H1 (cell line): ENCODE measurements around the gene CHTF18. TPM values are rescaled to one million over a fixed set of nuclear protein-coding genes. Genes with fewer than 3 reads are reported as not detected.

Experiments used
- CTCF ChIA-PET: fragments of 300-600 bp; sonication (Branson Sonifier 250); formaldehyde crosslinking; loops from one replicate; lab custom pipeline; 2021; ENCODE audit not compliant: partially characterized antibody; lab: Charles Lee
- POLR2A ChIA-PET: fragments of 300-600 bp; sonication (Branson Sonifier 250); formaldehyde crosslinking; loops from one replicate; lab custom pipeline; 2021; ENCODE audit warnings: inconsistent platforms; ENCODE audit not compliant: partially characterized antibody; lab: Charles Lee
- DNase-seq, 2 experiments: peaks; one replicate each; pipeline versions ENCODE4 v3.0.0 to v3.0.0-alpha.2; 2010 to 2022; ENCODE audit warnings: low spot score in 2 of 2, low read depth in 1 of 2, mixed read lengths in 1 of 2
- FAIRE-seq: peaks from 2 replicates; lab custom pipeline; 2011; peaks lifted over from hg19 to GRCh38; lab: Jason Lieb, UNC
- H2AFZ ChIP-seq: 2 replicates; pipeline ENCODE4 v1.8.1; 2012; ENCODE audit warnings: low read length, inconsistent platforms
- H2AK5ac ChIP-seq: 2 replicates; pipeline ENCODE4 v1.6.1; 2013; ENCODE audit warnings: low read depth, low read length
- H2BK120ac ChIP-seq: replicated peaks from 2 replicates; pipeline ENCODE3; 2013; ENCODE audit warnings: low read depth, low read length, inconsistent platforms
- H2BK12ac ChIP-seq: 2 replicates; pipeline ENCODE4 v1.6.1; 2013; ENCODE audit warnings: low read depth, low read length
- H2BK15ac ChIP-seq: 2 replicates; pipeline ENCODE4 v1.6.1; 2013; ENCODE audit warnings: low read length
- H2BK20ac ChIP-seq: 2 replicates; pipeline ENCODE4 v1.6.1; 2013; ENCODE audit warnings: low read length
- H2BK5ac ChIP-seq: 2 replicates; pipeline ENCODE4 v1.6.1; 2013; ENCODE audit warnings: low read depth, low read length
- H3K14ac ChIP-seq: 2 replicates; pipeline ENCODE4 v1.6.1; 2013; ENCODE audit warnings: inconsistent platforms; ENCODE audit not compliant: insufficient read length
- H3K18ac ChIP-seq: 2 replicates; pipeline ENCODE4 v1.6.1; 2013; ENCODE audit warnings: low read length; ENCODE audit errors: extremely low read depth
- H3K23ac ChIP-seq: 2 replicates; pipeline ENCODE4 v1.6.1; 2013; ENCODE audit warnings: inconsistent platforms; ENCODE audit not compliant: insufficient read length
- H3K23me2 ChIP-seq: 2 replicates; pipeline ENCODE4 v1.6.1; 2013; ENCODE audit warnings: low read depth, low read length
- H3K27ac ChIP-seq: 2 replicates; pipeline ENCODE4 v1.6.1; 2011; ENCODE audit warnings: low read depth, low read length, inconsistent platforms
- H3K27me3 ChIP-seq, 4 experiments: replicated peaks in 1 of 4; 1 replicate in 1 of 4; 2 replicates in 3 of 4; pipeline versions ENCODE4 v1.6.1 to v1.8.1; 2011 to 2013; ENCODE audit warnings: low read length in 3 of 4, mild to moderate bottlenecking in 3 of 4, inconsistent platforms in 2 of 4, mixed read lengths in 2 of 4, moderate library complexity in 1 of 4; ENCODE audit not compliant: control insufficient read depth in 3 of 4, insufficient read depth in 3 of 4; ENCODE audit errors: extremely low read depth in 1 of 4
- H3K36me3 ChIP-seq, 4 experiments: 2 replicates each; pipeline versions ENCODE4 v1.6.1 to v1.8.1; 2011 to 2013; ENCODE audit warnings: mild to moderate bottlenecking in 4 of 4, low read length in 3 of 4, moderate library complexity in 2 of 4, control low read depth in 1 of 4, inconsistent platforms in 1 of 4; ENCODE audit not compliant: insufficient read depth in 4 of 4, control insufficient read depth in 2 of 4
- H3K4ac ChIP-seq: replicated peaks from 2 replicates; pipeline ENCODE3; 2013; ENCODE audit warnings: low read length, low read depth, mixed read lengths, inconsistent platforms; ENCODE audit not compliant: insufficient read length
- H3K4me1 ChIP-seq, 4 experiments: replicated peaks in 1 of 4; 1 replicate in 1 of 4; 2 replicates in 3 of 4; pipeline versions ENCODE4 v1.6.1 to v1.8.1; 2011 to 2013; ENCODE audit warnings: low read length in 3 of 4, inconsistent platforms in 2 of 4, mixed read lengths in 1 of 4; ENCODE audit not compliant: insufficient read depth in 4 of 4, control insufficient read depth in 3 of 4
- H3K4me2 ChIP-seq, 2 experiments: 2 replicates each; pipeline versions ENCODE4 v1.6.1 to v1.8.1; 2011 to 2013; ENCODE audit warnings: low read depth in 2 of 2, low read length in 2 of 2, control low read depth in 1 of 2, inconsistent platforms in 1 of 2, mild to moderate bottlenecking in 1 of 2; ENCODE audit not compliant: insufficient read depth in 1 of 2
- H3K4me3 ChIP-seq, 4 experiments: fragments of 200-600, 300-600 bp in 1 of 4; sonication (generic), shearing (Covaris generic), sonication (Bioruptor Twin) in 1 of 4; 2 replicates each; pipeline versions ENCODE4 v1.5.1 to v1.8.1; 2011 to 2016; ENCODE audit warnings: low read length in 4 of 4, low read depth in 3 of 4, control low read depth in 2 of 4, inconsistent platforms in 2 of 4, mild to moderate bottlenecking in 2 of 4, mixed read lengths in 1 of 4, moderate library complexity in 1 of 4; ENCODE audit not compliant: insufficient read depth in 2 of 4; ENCODE audit errors: extremely low read depth in 1 of 4
- H3K56ac ChIP-seq: replicated peaks from 2 replicates; pipeline ENCODE3; 2013; ENCODE audit warnings: low read depth, mild to moderate bottlenecking, mixed read lengths, low read length, inconsistent platforms; ENCODE audit not compliant: insufficient read length
- H3K79me1 ChIP-seq: 2 replicates; pipeline ENCODE4 v1.6.1; 2013; ENCODE audit warnings: low read depth, low read length, control low read depth
- H3K79me2 ChIP-seq, 2 experiments: 2 replicates each; pipeline versions ENCODE4 v1.6.1 to v1.8.1; 2012 to 2013; ENCODE audit warnings: low read length in 2 of 2, mild to moderate bottlenecking in 2 of 2, inconsistent platforms in 1 of 2; ENCODE audit not compliant: insufficient read depth in 2 of 2, control insufficient read depth in 1 of 2
- H3K9ac ChIP-seq, 4 experiments: replicated peaks in 1 of 4; 1 replicate in 1 of 4; 2 replicates in 3 of 4; pipeline versions ENCODE4 v1.6.1 to v1.8.1; 2011 to 2013; ENCODE audit warnings: low read depth in 3 of 4, low read length in 3 of 4, control low read depth in 2 of 4, mild to moderate bottlenecking in 2 of 4, moderate library complexity in 2 of 4, inconsistent platforms in 1 of 4; ENCODE audit errors: extremely low read depth in 1 of 4
- H3K9me3 ChIP-seq, 2 experiments: 2 replicates each; pipeline versions ENCODE4 v1.6.1 to v1.8.1; 2012 to 2013; ENCODE audit warnings: mild to moderate bottlenecking in 2 of 2, moderate library complexity in 2 of 2, control low read depth in 1 of 2, inconsistent platforms in 1 of 2, low read depth in 1 of 2, low read length in 1 of 2, mixed read lengths in 1 of 2; ENCODE audit not compliant: insufficient read depth in 2 of 2
- H4K20me1 ChIP-seq, 2 experiments: replicated peaks in 1 of 2; 2 replicates each; pipeline versions ENCODE3 to v1.8.1; 2011 to 2013; ENCODE audit warnings: inconsistent platforms in 2 of 2, low read length in 2 of 2, mild to moderate bottlenecking in 1 of 2; ENCODE audit not compliant: insufficient read depth in 2 of 2, control insufficient read depth in 1 of 2
- H4K5ac ChIP-seq: 2 replicates; pipeline ENCODE4 v1.6.1; 2013; ENCODE audit warnings: low read length, low read depth, mixed read lengths, inconsistent platforms; ENCODE audit not compliant: insufficient read length
- H4K8ac ChIP-seq: 2 replicates; pipeline ENCODE4 v1.8.0; 2013; ENCODE audit warnings: mild to moderate bottlenecking, moderate library complexity, low read length, inconsistent platforms; ENCODE audit not compliant: insufficient read depth; ENCODE audit errors: extremely low read depth
- H4K91ac ChIP-seq: replicated peaks from 2 replicates; pipeline ENCODE3; 2013; ENCODE audit warnings: low read length, mixed read lengths, inconsistent platforms; ENCODE audit not compliant: insufficient read length
- ASH2L ChIP-seq: fragments of 200-600, 300-600 bp; sonication (generic); IDR thresholded peaks from one replicate; pipeline ENCODE4 v1.7.1; 2017; ENCODE audit warnings: low read length
- BACH1 ChIP-seq: IDR thresholded peaks from 2 replicates; pipeline ENCODE4 v1.6.1; 2012; ENCODE audit warnings: low read length, improper control_type of control experiment
- BRCA1 ChIP-seq: IDR thresholded peaks from 2 replicates; pipeline ENCODE4 v1.6.1; 2012; ENCODE audit warnings: low read depth, low read length, improper control_type of control experiment
- CHD1 ChIP-seq: IDR thresholded peaks from 2 replicates; pipeline ENCODE4 v1.6.1; 2012; ENCODE audit warnings: low read depth, low read length, improper control_type of control experiment
- EGR1 ChIP-seq: IDR thresholded peaks from 2 replicates; pipeline ENCODE4 v1.6.1; 2011; ENCODE audit warnings: low read depth, low read length, borderline replicate concordance
- JUN ChIP-seq: IDR thresholded peaks from 2 replicates; pipeline ENCODE4 v1.6.1; 2011; ENCODE audit warnings: low read depth, mild to moderate bottlenecking, improper control_type of control experiment, low read length
- KDM1A ChIP-seq: fragments of 200-600, 300-600 bp; sonication (generic); IDR thresholded peaks from 2 replicates; pipeline ENCODE4 v1.7.1; 2016; ENCODE audit warnings: mild to moderate bottlenecking, low read length, borderline replicate concordance
- NANOG ChIP-seq: IDR thresholded peaks from 2 replicates; pipeline ENCODE4 v1.6.1; 2011; ENCODE audit warnings: low read length, low read depth, mild to moderate bottlenecking, inconsistent platforms; ENCODE audit not compliant: insufficient read depth, poor library complexity, severe bottlenecking
- PHF8 ChIP-seq: fragments of 200-600 bp; sonication (generic); conservative IDR thresholded peaks from 2 replicates; pipeline ENCODE4 v1.7.1; 2012; ENCODE audit warnings: low read depth, mild to moderate bottlenecking, inconsistent platforms, low read length, moderate library complexity
- RXRA ChIP-seq: IDR thresholded peaks from 2 replicates; pipeline ENCODE4 v1.6.1; 2011; ENCODE audit warnings: low read depth, mild to moderate bottlenecking, low read length, moderate library complexity; ENCODE audit not compliant: insufficient read depth
- TBP ChIP-seq: IDR thresholded peaks from 2 replicates; pipeline ENCODE4 v1.6.1; 2011; ENCODE audit warnings: low read depth, low read length, improper control_type of control experiment
- TEAD4 ChIP-seq: IDR thresholded peaks from 2 replicates; pipeline ENCODE4 v1.6.1; 2012; ENCODE audit warnings: low read depth, low read length, inconsistent platforms, mixed read lengths
- ZNF274 ChIP-seq: IDR thresholded peaks from 2 replicates; pipeline ENCODE4 v1.7.0; 2012; ENCODE audit warnings: low read length, borderline replicate concordance; ENCODE audit errors: extremely low read depth
- WGBS, 2 experiments: shearing (Covaris generic) in 1 of 2; methylation state at CpG; one replicate each; pipeline versions ENCODE4 v1.1.6 to v1.1.7; 2013 to 2015; ENCODE audit warnings: low lambda C conversion rate in 2 of 2, mixed read lengths in 2 of 2, inconsistent platforms in 1 of 2, low coverage in 1 of 2, missing lambda C conversion rate in 1 of 2; ENCODE audit not compliant: insufficient replicate concordance in 2 of 2, insufficient coverage in 1 of 2, insufficient read length in 1 of 2; ENCODE audit errors: extremely low coverage in 1 of 2, missing lambda C conversion rate in 1 of 2; 5-methylcytosine and 5-hydroxymethylcytosine counted together
- polyA plus RNA-seq, 7 experiments: library from polyadenylated mRNA; depleted of rRNA in 3 of 7; stranded (reverse) in 5 of 7; unstranded in 2 of 7; fragments of >200 nt in 5 of 7; fragments of 200-250 nt in 2 of 7; gene quantifications; 1 replicate in 5 of 7; 2 replicates in 1 of 7; 4 replicates in 1 of 7; pipeline versions ENCODE4 v1.2.1 to v1.2.3, GENCODE V29; 2011 to 2013; ENCODE audit warnings: missing spikeins in 2 of 7, mixed read lengths in 2 of 7
- total RNA-seq: library from RNA; stranded (reverse); fragmentation: NEBNext Ultra II Directional; extraction: Animal tissue kit (Norgen Biotek cat#: 25700); gene quantifications from 2 replicates; pipeline ENCODE4 v1.2.1, GENCODE V29; 2021

CHTF18 gene
- total and polyA plus RNA-seq, 2 of the 8 experiments (the other 6 are each of a cell fraction or from before 2014, with no cell fraction given): 75.3 to 104 TPM

DNA sequence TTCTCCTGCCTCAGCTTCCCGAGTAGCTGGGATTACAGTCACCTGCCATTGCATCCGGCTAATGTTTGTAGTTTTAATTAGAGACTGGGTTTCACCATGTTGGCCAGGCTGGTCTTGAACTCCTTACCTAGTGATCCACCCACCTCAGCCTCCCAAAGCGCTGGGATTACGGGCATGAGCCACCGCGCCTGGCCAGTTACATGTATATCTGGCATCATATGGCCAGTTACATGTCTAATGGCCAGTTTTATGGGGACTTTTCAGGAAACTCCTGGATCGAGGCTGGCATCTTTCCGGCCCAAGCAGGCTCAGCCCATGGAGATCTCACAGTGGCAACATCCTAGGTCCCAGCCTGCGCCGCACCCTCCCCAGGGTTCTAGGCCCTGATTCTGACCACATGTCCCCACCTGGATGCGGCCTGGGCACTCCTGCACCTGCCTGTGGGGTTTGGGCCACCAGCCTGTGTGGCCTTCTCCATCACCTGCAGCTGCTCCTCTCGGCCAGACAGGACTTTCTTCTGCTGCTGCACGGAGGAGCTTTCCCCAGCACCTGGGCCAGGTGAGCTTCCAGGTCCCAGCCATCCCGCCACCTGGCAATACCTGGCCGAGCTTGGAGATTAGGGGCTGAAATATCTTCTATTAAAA is 46.3 kb upstream of the CHTF18 start:
- Histone ChIP-seq H3K9me3 (no peaks in the 10 kb centered on the region), H3K14ac (no peak overlapping the region), H2BK120ac (no peak overlapping the region), H3K27me3 (no peaks in the 10 kb centered on the region), H4K8ac (no peak overlapping the region), H2BK20ac (no peak overlapping the region), H3K56ac (no peak overlapping the region), H2AFZ (no peak overlapping the region), H3K36me3 (0 out of 8 replicates have a peak, but pooled peaks cover 0 to under 1% (median 0%) of the 10 kb centered on the region in 4 experiments), H3K4me3 (no peak overlapping the region), H2BK5ac (no peak overlapping the region), H3K9ac (no peak overlapping the region), H3K18ac (no peak overlapping the region), H2BK12ac (no peak overlapping the region), H3K23ac (no peak overlapping the region), H2BK15ac (peak overlapping the region; percentile 46; the same call in 1 of the 2 replicates), H4K5ac (no peak overlapping the region), H3K23me2 (peaks cover 7% of the 10 kb centered on the region; the same call in 1 of the 2 replicates), H3K79me2 (no peaks in the 10 kb centered on the region), H3K79me1 (no peaks in the 10 kb centered on the region), H4K20me1 (no peaks in the 10 kb centered on the region), H3K4me2 (no peak overlapping the region; a peak in 1 of 4 replicates), H4K91ac (peak overlapping the region; percentile 40), H3K27ac (no peak overlapping the region), H2AK5ac (peak overlapping the region; percentile 86; the same call in 1 of the 2 replicates), H3K4me1 (peaks cover 0 to 9% (median 4%) of the 10 kb centered on the region in 4 experiments; a peak in 5 of 7 replicates), H3K4ac (no peak overlapping the region)
- no peak for FAIRE-seq
- CTCF ChIA-PET: interaction anchor here (0.8 to 35.8 kb wide), 9 partner anchors 8 to 85 kb away, joined by 4 to 977 read pairs (median 12); partner anchors contain the start of genes ANTKMT, CCDC78, CHTF18 and FBXL16
- POLR2A ChIA-PET: interaction anchor here (1.2 to 6.3 kb wide), 6 partner anchors 12 to 42 kb away, joined by 3 to 39 read pairs (median 14); partner anchors contain the start of genes ANTKMT, CCDC78 and MSLN
- 98% methylated on average over 15 of the region's 15 CpGs; no CpG with 5 or more reads in 1 of the 2 experiments for WGBS, 2 experiments
- no peak for DNase-seq
- TF ChIP-seq ASH2L: no peak
- no peak for TF ChIP-seq BACH1
- no peak for TF ChIP-seq TEAD4
- TF ChIP-seq TBP: no peak
- TF ChIP-seq BRCA1: no peak
- no peak for TF ChIP-seq CHD1
- no peak for TF ChIP-seq JUN
- no peak for TF ChIP-seq ZNF274
- TF ChIP-seq PHF8: no peak
- no peak for TF ChIP-seq EGR1
- TF ChIP-seq KDM1A: no peak
- no peak for TF ChIP-seq NANOG
- no peak for TF ChIP-seq RXRA
